ENCODE measurements around the gene ZNF76. TPM values are rescaled to one million over a fixed set of nuclear protein-coding genes. Genes with fewer than 3 reads are reported as not detected.

ZNF76 gene
- total and polyA plus RNA-seq, 9 of the 15 experiments (the other 6 are each of a cell fraction or from before 2014, with no cell fraction given) = 1.2 to 17.8 (median 10.7) TPM

- TF ChIP-seq FOXP4 (CRISPR knock-in tag; IDR thresholded peaks at IDR 0.05; ENCODE audit: borderline replicate concordance) (no peak), SMARCC2 (IDR thresholded peaks at IDR 0.05; ENCODE audit: low read depth) (0 out of 2 replicates have a peak, but pooled peaks have one; percentile 44), TOE1 (IDR thresholded peaks at IDR 0.05; ENCODE audit: borderline replicate concordance) (no peak), TOE1 (CRISPR knock-in tag; IDR thresholded peaks at IDR 0.05; ENCODE audit: borderline replicate concordance, low read depth) (0 out of 2 replicates have a peak, but pooled peaks have one; percentile 59), CEBPZ (IDR thresholded peaks at IDR 0.05; ENCODE audit: borderline replicate concordance, low read depth, low read length) (no peak), HSF4 (CRISPR knock-in tag; IDR thresholded peaks at IDR 0.05; ENCODE audit: borderline replicate concordance) (no peak), CXXC5 (CRISPR knock-in tag; IDR thresholded peaks at IDR 0.05) (no peak), ZBTB40 (IDR thresholded peaks at IDR 0.05) (0 out of 2 replicates have a peak, but pooled peaks have one; percentile 9), ZBTB40 (CRISPR knock-in tag; IDR thresholded peaks at IDR 0.05) (no peak), GTF2A2 (tag; IDR thresholded peaks at IDR 0.05) (no peak), RFX5 (IDR thresholded peaks at IDR 0.05; ENCODE audit: low read depth, low read length) (no peak), SREBF2 (CRISPR knock-in tag; IDR thresholded peaks at IDR 0.05) (no peak), PCBP1 (IDR thresholded peaks at IDR 0.05; ENCODE audit: low read depth, low read length, poor library complexity, severe bottlenecking) (no peak)
These were observed 709 bp upstream of the ZNF76 start (continued) for GRCh38 chr6:35258858-35259193.

Measured in K562 (cell line).